Testis (tissue), 2 donors: ENCODE results near the gene ACTG2.

Experiments
- CTCF ChIP-seq, 3 experiments: fragments of 450-650 bp in 2 of 3; fragments of 200-600 bp in 1 of 3; sonication (generic) in 1 of 3; IDR thresholded peaks; one replicate each; pipeline ENCODE4 v1.5.1; 2016 to 2019; ENCODE audit warnings: antibody characterized with exemption in 3 of 3, mild to moderate bottlenecking in 2 of 3, moderate library complexity in 1 of 3
- POLR2A ChIP-seq: fragments of 450-650 bp; IDR thresholded peaks from one replicate; pipeline ENCODE4 v1.6.1; 2017; ENCODE audit warnings: antibody characterized with exemption, mild to moderate bottlenecking, moderate library complexity

- TF ChIP-seq POLR2A: no peak
- TF ChIP-seq CTCF (IDR thresholded peaks at IDR 0.05): no peak
Observed at GRCh38 chr2:73903313-73903712, 10.5 kb downstream of the ACTG2 start.
